Liver (tissue), 9 donors: Measurements from ENCODE around the gene BIN1. TPM values are rescaled to one million over a fixed set of nuclear protein-coding genes. Genes with fewer than 3 reads are reported as not detected.

Source experiments
- DNase-seq: peaks from one replicate; pipeline ENCODE4 v3.0.0-alpha.2; 2017; ENCODE audit warnings: low spot score
- H3K27ac ChIP-seq, 2 donors: one replicate each; pipeline ENCODE4 v1.7.0; 2013; ENCODE audit warnings: inconsistent platforms in 2 of 2, low read length in 2 of 2, control low read depth in 1 of 2, low read depth in 1 of 2, mild to moderate bottlenecking in 1 of 2
- H3K27me3 ChIP-seq, 4 donors: one replicate each; pipeline versions ENCODE4 v1.6.1 to v1.7.0; 2013; ENCODE audit warnings: low read length in 3 of 4, inconsistent platforms in 1 of 4, mild to moderate bottlenecking in 1 of 4, moderate library complexity in 1 of 4; ENCODE audit not compliant: control insufficient read depth in 4 of 4, insufficient read depth in 4 of 4
- H3K36me3 ChIP-seq, 4 donors: one replicate each; pipeline versions ENCODE4 v1.6.1 to v1.7.0; 2013; ENCODE audit warnings: low read length in 3 of 4, mild to moderate bottlenecking in 3 of 4, low read depth in 1 of 4, moderate library complexity in 1 of 4; ENCODE audit not compliant: control insufficient read depth in 4 of 4, insufficient read depth in 3 of 4
- H3K4me1 ChIP-seq, 4 donors: one replicate each; pipeline versions ENCODE4 v1.6.1 to v1.7.0; 2013; ENCODE audit warnings: low read length in 3 of 4, mild to moderate bottlenecking in 3 of 4, moderate library complexity in 1 of 4; ENCODE audit not compliant: control insufficient read depth in 4 of 4, insufficient read depth in 4 of 4
- H3K4me3 ChIP-seq, 3 donors: one replicate each; pipeline versions ENCODE4 v1.6.1 to v1.7.0; 2013; ENCODE audit warnings: low read length in 3 of 3, control low read depth in 1 of 3, low read depth in 1 of 3, mild to moderate bottlenecking in 1 of 3
- H3K9ac ChIP-seq, 2 donors: one replicate each; pipeline ENCODE4 v1.7.0; 2013; ENCODE audit warnings: low read length in 2 of 2, mild to moderate bottlenecking in 2 of 2, moderate library complexity in 2 of 2, control low read depth in 1 of 2, low read depth in 1 of 2
- H3K9me3 ChIP-seq, 4 donors: one replicate each; pipeline versions ENCODE4 v1.6.1 to v1.7.0; 2013; ENCODE audit warnings: low read length in 3 of 4; ENCODE audit not compliant: control insufficient read depth in 4 of 4
- EGR1 ChIP-seq, 2 donors: IDR thresholded peaks; 2 replicates each; pipeline ENCODE4 v1.6.1; 2016 to 2018; ENCODE audit warnings: antibody characterized with exemption in 2 of 2, low read depth in 2 of 2
- FOXA1 ChIP-seq: IDR thresholded peaks from 2 replicates; pipeline ENCODE4 v1.6.1; 2016; ENCODE audit warnings: antibody characterized with exemption
- FOXA2 ChIP-seq: IDR thresholded peaks from 2 replicates; pipeline ENCODE4 v1.6.1; 2016; ENCODE audit warnings: antibody characterized with exemption
- GABPA ChIP-seq, 2 donors: IDR thresholded peaks in 1 of 2; conservative IDR thresholded peaks in 1 of 2; 2 replicates each; pipeline ENCODE4 v1.6.1; 2016; ENCODE audit warnings: antibody characterized with exemption in 2 of 2, mild to moderate bottlenecking in 1 of 2, moderate library complexity in 1 of 2
- HNF4A ChIP-seq, 2 donors: conservative IDR thresholded peaks; 2 replicates each; pipeline ENCODE4 v1.6.1; 2016; ENCODE audit warnings: antibody characterized with exemption in 2 of 2, mild to moderate bottlenecking in 2 of 2
- HNF4G ChIP-seq: IDR thresholded peaks from 2 replicates; pipeline ENCODE4 v1.6.1; 2016; ENCODE audit warnings: antibody characterized with exemption
- JUND ChIP-seq, 2 donors: IDR thresholded peaks; 2 replicates each; pipeline ENCODE4 v1.6.1; 2016; ENCODE audit warnings: antibody characterized with exemption in 2 of 2
- NR2F2 ChIP-seq: IDR thresholded peaks from 2 replicates; pipeline ENCODE4 v1.6.1; 2016; ENCODE audit warnings: antibody characterized with exemption
- RAD21 ChIP-seq, 2 donors: IDR thresholded peaks; 2 replicates each; pipeline ENCODE4 v1.6.1; 2016; ENCODE audit warnings: antibody characterized with exemption in 2 of 2, mild to moderate bottlenecking in 2 of 2
- RXRA ChIP-seq, 2 donors: IDR thresholded peaks; 2 replicates each; pipeline ENCODE4 v1.6.1; 2017 to 2018; ENCODE audit warnings: antibody characterized with exemption in 2 of 2, mild to moderate bottlenecking in 1 of 2
- SP1 ChIP-seq: IDR thresholded peaks from 2 replicates; pipeline ENCODE4 v1.6.1; 2018; ENCODE audit warnings: antibody characterized with exemption, mild to moderate bottlenecking
- YY1 ChIP-seq: IDR thresholded peaks from 2 replicates; pipeline ENCODE4 v1.6.1; 2016; ENCODE audit warnings: antibody characterized with exemption, mild to moderate bottlenecking
- WGBS: extraction: QIAGEN DNeasy Blood & Tissue Kit; methylation state at CpG from one replicate; pipeline ENCODE4 v1.1.7; 2013; 5-methylcytosine and 5-hydroxymethylcytosine counted together
- polyA plus RNA-seq, 2 donors: library from polyadenylated mRNA; stranded (reverse) in 1 of 2; unstranded in 1 of 2; fragments of 200-250 nt in 1 of 2; fragments of >200 nt in 1 of 2; fragmentation: Nextera tagmentation in 1 of 2; extraction: Ambion mirVana in 1 of 2; gene quantifications; one replicate each; pipeline versions ENCODE4 v1.2.1 to v1.2.3, GENCODE V29; 2013 to 2015
- total RNA-seq, 2 donors: library from RNA; depleted of rRNA; stranded (reverse); fragments of >200 nt; gene quantifications; one replicate each; pipeline ENCODE4 v1.2.3, GENCODE V29; 2014
- TF ChIP-seq, protein P1 (sequence below): IDR thresholded peaks from 2 replicates; pipeline ENCODE4 v1.6.1; 2016; ENCODE audit warnings: antibody characterized with exemption
- TF ChIP-seq, protein P2 (sequence below): IDR thresholded peaks from 2 replicates; pipeline ENCODE4 v1.6.1; 2016; ENCODE audit warnings: antibody characterized with exemption
- TF ChIP-seq, protein P3 (sequence below): IDR thresholded peaks from 2 replicates; pipeline ENCODE4 v1.6.1; 2016; ENCODE audit warnings: antibody characterized with exemption
- TF ChIP-seq, protein P4 (sequence below): IDR thresholded peaks from 2 replicates; pipeline ENCODE4 v1.6.1; 2016; ENCODE audit warnings: antibody characterized with exemption, mild to moderate bottlenecking
- TF ChIP-seq, protein P5 (sequence below): fragments of 150-350 bp; IDR thresholded peaks from 2 replicates; pipeline ENCODE4 v1.5.1; 2017; ENCODE audit warnings: improper control_type of control experiment, low read depth, low read length; ENCODE audit not compliant: missing input control
- donor health status: healthy.
- donor health status: healthy.
- donor health status: healthy.
- donor health status: healthy.
- donor health status: healthy.

The BIN1 gene
- total and polyA plus RNA-seq, 4 donors = 13.3 to 21.5 (median 15.0) TPM

DNA sequence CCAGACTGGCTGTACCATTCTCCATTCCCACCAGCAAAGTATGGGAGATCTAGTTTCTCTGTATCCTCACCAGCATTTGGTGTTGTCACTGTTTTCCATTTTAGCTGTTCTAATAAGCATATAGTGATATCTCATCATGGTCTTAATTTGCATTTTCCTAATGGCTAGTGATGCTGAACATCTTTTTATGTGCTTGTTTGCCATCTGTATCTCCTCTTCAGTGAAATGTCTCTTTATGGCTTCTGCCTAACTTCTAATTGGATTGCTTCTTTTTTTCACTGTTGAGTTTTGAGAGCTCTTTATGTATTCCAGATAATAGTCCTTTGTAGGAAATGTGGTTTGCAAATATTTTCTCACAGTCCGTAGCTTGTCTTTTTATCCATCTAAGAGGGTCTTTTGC is 18.9 kb upstream of the BIN1 start (continued):
- TF ChIP-seq RXRA (IDR thresholded peaks at IDR 0.05) = no peak
- TF ChIP-seq, protein P1, sequence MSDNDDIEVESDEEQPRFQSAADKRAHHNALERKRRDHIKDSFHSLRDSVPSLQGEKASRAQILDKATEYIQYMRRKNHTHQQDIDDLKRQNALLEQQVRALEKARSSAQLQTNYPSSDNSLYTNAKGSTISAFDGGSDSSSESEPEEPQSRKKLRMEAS = no peak
- no peak for TF ChIP-seq GABPA (IDR thresholded peaks at IDR 0.05 in 1 of 2, conservative IDR thresholded peaks at IDR 0.05 in 1 of 2)

DNA sequence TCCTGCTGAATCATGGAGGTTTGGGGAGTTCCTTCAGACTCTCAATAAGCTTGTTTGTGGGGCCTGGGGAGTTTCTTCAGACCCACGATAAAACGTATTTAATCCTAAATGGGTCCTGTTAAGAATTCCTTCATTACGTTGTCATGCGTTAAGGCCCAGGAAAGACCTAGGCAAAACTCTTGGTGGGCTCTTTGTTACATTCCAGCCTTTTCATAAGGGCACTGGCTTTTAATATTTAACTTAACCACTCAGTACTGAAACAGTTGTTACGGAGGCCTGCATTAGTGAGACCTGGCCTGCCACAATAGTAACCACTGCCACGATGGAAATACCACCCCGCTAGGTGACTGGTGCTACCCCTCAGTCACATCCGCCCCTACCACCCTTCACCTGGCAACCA is 17.5 kb upstream of the BIN1 start:
- no peaks in the 10 kb centered on the region for H3K27me3 ChIP-seq
- no peak overlapping the region for H3K27ac ChIP-seq
- no peak for DNase-seq
- no peak overlapping the region for H3K4me3 ChIP-seq
- H3K36me3 ChIP-seq = no peaks in the 10 kb centered on the region
- no peaks in the 10 kb centered on the region for H3K9me3 ChIP-seq
- H3K9ac ChIP-seq = no peak overlapping the region
- WGBS = 97% methylated on average over 8 of the region's 8 CpGs
- TF ChIP-seq HNF4G = no peak
- TF ChIP-seq HNF4A (conservative IDR thresholded peaks at IDR 0.05) = no peak
- no peak for TF ChIP-seq RAD21 (IDR thresholded peaks at IDR 0.05)
- TF ChIP-seq, protein P1 = no peak
- no peak for TF ChIP-seq GABPA (IDR thresholded peaks at IDR 0.05 in 1 of 2, conservative IDR thresholded peaks at IDR 0.05 in 1 of 2)
- no peak for TF ChIP-seq FOXA2
- no peak for TF ChIP-seq YY1
- peaks cover 0 to 13% (median 9%) of the 10 kb centered on the region in 4 donors for H3K4me1 ChIP-seq

DNA sequence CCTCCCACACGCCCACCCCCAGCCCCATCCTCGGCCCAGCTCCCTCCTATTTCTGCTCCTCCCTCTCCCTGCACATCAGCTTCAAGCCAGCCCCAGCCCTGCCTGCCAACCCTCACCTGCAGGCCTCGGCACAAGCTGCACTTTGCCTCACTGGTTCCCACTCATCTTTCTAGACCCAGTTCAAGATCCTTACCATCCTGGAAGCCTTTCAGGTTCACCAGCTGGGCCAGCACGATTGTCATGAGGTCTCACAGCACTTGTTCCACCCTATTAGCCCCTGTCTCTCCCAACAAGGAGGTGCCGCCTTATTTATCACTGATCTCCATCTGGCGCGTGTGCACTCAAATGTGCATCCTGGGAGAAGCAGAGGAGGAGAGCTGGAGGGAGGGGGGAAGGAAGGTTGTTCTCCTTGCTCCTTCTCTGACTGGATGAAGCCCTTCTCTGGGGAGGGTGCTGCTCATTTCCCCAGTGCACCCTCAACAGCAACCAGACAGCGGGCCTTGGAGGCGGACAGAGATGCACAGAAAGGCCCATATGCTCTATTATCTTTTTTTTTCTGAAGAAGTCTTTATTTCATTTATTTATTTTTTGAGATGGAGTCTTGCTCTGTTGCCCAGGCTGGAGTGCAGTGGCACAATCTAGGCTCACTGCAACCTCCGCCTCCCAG is 15.5 kb upstream of the BIN1 start:
- peaks cover 0 to 6% (median 2%) of the 10 kb centered on the region in 4 donors for H3K4me1 ChIP-seq
- no peaks in the 10 kb centered on the region for H3K36me3 ChIP-seq
- H3K27me3 ChIP-seq = no peaks in the 10 kb centered on the region
- DNase-seq = no peak
- 93% methylated on average over 10 of the region's 10 CpGs for WGBS
- H3K9ac ChIP-seq = no peak overlapping the region
- no peaks in the 10 kb centered on the region for H3K9me3 ChIP-seq
- H3K4me3 ChIP-seq = no peak overlapping the region
- H3K27ac ChIP-seq = no peak overlapping the region
- TF ChIP-seq, protein P2, sequence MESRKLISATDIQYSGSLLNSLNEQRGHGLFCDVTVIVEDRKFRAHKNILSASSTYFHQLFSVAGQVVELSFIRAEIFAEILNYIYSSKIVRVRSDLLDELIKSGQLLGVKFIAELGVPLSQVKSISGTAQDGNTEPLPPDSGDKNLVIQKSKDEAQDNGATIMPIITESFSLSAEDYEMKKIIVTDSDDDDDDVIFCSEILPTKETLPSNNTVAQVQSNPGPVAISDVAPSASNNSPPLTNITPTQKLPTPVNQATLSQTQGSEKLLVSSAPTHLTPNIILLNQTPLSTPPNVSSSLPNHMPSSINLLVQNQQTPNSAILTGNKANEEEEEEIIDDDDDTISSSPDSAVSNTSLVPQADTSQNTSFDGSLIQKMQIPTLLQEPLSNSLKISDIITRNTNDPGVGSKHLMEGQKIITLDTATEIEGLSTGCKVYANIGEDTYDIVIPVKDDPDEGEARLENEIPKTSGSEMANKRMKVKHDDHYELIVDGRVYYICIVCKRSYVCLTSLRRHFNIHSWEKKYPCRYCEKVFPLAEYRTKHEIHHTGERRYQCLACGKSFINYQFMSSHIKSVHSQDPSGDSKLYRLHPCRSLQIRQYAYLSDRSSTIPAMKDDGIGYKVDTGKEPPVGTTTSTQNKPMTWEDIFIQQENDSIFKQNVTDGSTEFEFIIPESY = no peak
- TF ChIP-seq HNF4A (conservative IDR thresholded peaks at IDR 0.05) = no peak
- TF ChIP-seq EGR1 (IDR thresholded peaks at IDR 0.05; ENCODE audit: low read depth in 2 of 2) = no peak
- TF ChIP-seq RAD21 (IDR thresholded peaks at IDR 0.05) = no peak
- TF ChIP-seq JUND (IDR thresholded peaks at IDR 0.05) = no peak

DNA sequence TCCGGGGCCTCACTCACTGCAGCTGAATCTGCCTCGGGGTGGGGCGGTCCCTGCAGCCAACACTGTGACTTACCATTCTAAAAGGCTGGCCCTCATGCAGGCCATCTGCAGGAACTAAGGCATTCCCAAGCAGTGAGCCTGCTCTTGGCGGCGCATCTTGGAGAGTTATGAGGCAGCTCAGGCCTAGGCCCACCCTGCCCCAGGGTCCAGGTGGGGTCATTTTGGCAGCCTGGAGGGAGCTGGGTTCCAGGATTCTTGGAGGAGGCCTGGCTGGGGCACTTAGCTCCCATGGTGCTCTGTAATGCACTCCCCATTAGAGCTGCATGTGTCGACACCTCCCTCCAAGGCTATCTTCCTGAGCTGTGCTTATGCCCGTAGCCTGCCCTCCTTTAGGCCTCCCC is 14.8 kb upstream of the BIN1 start:
- Histone ChIP-seq H3K27ac (no peak overlapping the region), H3K4me1 (peaks cover 0 to 6% (median 2%) of the 10 kb centered on the region in 4 donors), H3K9me3 (no peaks in the 10 kb centered on the region), H3K9ac (no peak overlapping the region), H3K36me3 (no peaks in the 10 kb centered on the region), H3K27me3 (no peaks in the 10 kb centered on the region), H3K4me3 (no peak overlapping the region)
- DNase-seq = no peak
- WGBS = 88% methylated on average over 7 of the region's 7 CpGs
- TF ChIP-seq RAD21 (IDR thresholded peaks at IDR 0.05) = no peak
- TF ChIP-seq, protein P1 = no peak
- TF ChIP-seq, protein P3, sequence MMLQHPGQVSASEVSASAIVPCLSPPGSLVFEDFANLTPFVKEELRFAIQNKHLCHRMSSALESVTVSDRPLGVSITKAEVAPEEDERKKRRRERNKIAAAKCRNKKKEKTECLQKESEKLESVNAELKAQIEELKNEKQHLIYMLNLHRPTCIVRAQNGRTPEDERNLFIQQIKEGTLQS = no peak
- TF ChIP-seq YY1 = no peak
- TF ChIP-seq, protein P4, sequence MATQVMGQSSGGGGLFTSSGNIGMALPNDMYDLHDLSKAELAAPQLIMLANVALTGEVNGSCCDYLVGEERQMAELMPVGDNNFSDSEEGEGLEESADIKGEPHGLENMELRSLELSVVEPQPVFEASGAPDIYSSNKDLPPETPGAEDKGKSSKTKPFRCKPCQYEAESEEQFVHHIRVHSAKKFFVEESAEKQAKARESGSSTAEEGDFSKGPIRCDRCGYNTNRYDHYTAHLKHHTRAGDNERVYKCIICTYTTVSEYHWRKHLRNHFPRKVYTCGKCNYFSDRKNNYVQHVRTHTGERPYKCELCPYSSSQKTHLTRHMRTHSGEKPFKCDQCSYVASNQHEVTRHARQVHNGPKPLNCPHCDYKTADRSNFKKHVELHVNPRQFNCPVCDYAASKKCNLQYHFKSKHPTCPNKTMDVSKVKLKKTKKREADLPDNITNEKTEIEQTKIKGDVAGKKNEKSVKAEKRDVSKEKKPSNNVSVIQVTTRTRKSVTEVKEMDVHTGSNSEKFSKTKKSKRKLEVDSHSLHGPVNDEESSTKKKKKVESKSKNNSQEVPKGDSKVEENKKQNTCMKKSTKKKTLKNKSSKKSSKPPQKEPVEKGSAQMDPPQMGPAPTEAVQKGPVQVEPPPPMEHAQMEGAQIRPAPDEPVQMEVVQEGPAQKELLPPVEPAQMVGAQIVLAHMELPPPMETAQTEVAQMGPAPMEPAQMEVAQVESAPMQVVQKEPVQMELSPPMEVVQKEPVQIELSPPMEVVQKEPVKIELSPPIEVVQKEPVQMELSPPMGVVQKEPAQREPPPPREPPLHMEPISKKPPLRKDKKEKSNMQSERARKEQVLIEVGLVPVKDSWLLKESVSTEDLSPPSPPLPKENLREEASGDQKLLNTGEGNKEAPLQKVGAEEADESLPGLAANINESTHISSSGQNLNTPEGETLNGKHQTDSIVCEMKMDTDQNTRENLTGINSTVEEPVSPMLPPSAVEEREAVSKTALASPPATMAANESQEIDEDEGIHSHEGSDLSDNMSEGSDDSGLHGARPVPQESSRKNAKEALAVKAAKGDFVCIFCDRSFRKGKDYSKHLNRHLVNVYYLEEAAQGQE = no peak
- TF ChIP-seq NR2F2 = no peak
- no peak for TF ChIP-seq EGR1 (IDR thresholded peaks at IDR 0.05; ENCODE audit: low read depth in 2 of 2)
- TF ChIP-seq SP1 = no peak
- no peak for TF ChIP-seq HNF4G
- TF ChIP-seq GABPA (IDR thresholded peaks at IDR 0.05 in 1 of 2, conservative IDR thresholded peaks at IDR 0.05 in 1 of 2) = no peak
- TF ChIP-seq, protein P5, sequence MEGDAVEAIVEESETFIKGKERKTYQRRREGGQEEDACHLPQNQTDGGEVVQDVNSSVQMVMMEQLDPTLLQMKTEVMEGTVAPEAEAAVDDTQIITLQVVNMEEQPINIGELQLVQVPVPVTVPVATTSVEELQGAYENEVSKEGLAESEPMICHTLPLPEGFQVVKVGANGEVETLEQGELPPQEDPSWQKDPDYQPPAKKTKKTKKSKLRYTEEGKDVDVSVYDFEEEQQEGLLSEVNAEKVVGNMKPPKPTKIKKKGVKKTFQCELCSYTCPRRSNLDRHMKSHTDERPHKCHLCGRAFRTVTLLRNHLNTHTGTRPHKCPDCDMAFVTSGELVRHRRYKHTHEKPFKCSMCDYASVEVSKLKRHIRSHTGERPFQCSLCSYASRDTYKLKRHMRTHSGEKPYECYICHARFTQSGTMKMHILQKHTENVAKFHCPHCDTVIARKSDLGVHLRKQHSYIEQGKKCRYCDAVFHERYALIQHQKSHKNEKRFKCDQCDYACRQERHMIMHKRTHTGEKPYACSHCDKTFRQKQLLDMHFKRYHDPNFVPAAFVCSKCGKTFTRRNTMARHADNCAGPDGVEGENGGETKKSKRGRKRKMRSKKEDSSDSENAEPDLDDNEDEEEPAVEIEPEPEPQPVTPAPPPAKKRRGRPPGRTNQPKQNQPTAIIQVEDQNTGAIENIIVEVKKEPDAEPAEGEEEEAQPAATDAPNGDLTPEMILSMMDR = no peak
- no peak for TF ChIP-seq HNF4A (conservative IDR thresholded peaks at IDR 0.05)
- no peak for TF ChIP-seq FOXA1
